HG03175 (cell line): ENCODE results near the gene HLA-DRA.
A peak's percentile ranks its signal among the peaks of the same experiment; 100 is the strongest.

Experiments used
- ATAC-seq: cut with Tn5 transposase; IDR thresholded peaks from one replicate; pipeline ENCODE4 v1.9.1; 2021; ENCODE audit warnings: mild to moderate bottlenecking, moderate library complexity; ENCODE audit not compliant: unreplicated experiment

The HLA-DRA gene

GRCh38 chr6:32473376-32474348 lies 34.0 kb downstream of the HLA-DRA start:
- ATAC-seq, result peak; percentile 91

GRCh38 chr6:32475392-32476206 lies 35.9 kb downstream of the HLA-DRA start:
- ATAC-seq, result no peak

DNA sequence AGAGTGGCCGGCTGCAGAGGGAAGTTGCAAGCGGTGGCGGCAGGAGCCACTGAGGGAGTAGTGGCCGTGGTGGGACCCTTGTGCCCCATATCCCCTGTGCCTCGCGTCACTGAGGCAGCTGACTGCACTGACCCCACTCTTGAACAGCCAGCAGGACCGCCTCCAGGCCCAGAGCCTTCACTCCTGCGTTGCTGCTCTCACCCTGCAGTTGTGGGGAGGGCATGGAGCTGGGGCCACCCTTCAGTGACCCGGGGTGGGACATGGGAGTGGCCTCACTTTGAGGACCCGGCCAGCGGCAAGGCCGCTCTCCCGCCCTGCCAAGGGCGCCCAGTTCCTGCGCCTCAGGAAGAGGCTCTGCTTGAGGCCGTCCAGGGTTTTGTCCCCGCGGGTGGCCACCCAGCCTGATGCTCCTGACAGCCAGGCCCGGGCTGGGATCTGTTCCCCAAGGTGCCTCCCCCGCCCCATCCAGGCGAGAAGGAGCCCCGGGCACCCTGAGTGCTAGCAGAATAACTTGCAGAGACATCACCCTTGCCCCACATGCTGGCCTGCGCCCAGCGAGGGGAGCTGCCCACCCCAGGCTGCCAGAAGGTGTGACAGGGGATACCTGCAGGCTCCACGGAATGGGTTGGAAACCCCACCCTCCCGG lies 44.4 kb downstream of the HLA-DRA start:
- ATAC-seq, result no peak

DNA sequence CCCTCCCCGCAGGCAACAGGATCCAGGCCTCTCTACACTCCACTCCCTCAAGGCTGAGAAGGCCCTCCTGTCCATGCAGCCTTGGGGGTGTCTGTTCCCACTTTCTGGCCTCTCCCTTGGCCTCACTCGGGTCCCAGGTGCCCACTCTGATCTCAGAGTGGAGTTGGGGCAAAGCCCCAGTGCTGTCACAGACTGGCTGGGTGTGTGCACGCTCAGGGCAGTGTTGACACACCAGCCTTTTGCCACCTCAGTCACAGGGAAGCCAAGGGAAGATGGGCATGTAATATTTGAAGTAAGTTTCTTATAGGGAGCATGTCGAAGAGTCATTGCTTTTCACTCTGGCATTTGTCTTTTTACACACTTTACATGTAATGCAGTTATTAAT lies 44.9 kb downstream of the HLA-DRA start:
- ATAC-seq, result no peak

DNA sequence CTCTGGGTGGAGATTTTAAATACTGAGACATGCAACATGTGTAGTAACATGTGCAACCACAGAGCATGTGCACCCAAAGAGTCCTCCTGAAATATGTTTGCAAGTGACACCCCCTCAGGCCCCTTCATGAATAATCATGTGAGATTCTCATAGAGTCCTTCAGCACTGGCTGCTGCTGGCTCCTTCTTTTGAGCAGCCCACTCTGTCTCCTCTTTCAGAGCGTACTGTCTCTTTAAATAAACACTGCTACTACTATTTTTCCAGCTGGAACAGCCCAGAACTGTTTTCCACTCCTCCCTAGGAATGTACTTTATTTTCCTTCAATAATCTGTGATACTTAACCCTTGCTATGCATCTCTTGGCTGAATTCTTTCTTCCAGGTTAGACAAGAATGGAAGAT lies 48.4 kb downstream of the HLA-DRA start:
- ATAC-seq, result no peak

DNA sequence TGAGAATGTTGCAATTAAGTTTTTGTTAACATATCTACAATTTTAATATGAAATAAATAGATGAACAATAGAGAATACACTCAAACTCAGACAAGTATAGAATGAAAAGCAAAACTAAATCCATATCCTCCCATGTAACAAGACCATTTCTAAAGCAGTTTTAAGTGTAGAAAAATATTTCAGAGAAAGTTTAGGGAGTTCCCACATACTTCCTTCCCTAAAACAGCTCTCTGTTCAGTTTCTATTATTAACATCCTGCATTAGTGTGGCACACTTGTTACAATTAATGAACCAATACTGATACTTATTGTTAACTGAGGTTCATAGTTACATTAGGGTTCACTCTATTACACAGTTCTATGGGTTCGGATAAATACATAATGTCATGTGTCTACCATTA lies 52.0 kb downstream of the HLA-DRA start:
- no peak for ATAC-seq

- no peak for ATAC-seq
These were observed 52.7 kb downstream of the HLA-DRA start for GRCh38 chr6:32492351-32492750.
